Stimulated activated CD4-positive, alpha-beta T cell treated with anti-CD3 and anti-CD28 coated beads, Interleukin-12 subunit alpha, Interleukin-12 subunit beta, amount 100 ng/mL, for 4 hours (primary cell): ENCODE measurements around the gene DCAF15.

Experiments
- DNase-seq: peaks from one replicate; pipeline ENCODE4 v3.0.0-alpha.2; 2020

Gene DCAF15

DNA sequence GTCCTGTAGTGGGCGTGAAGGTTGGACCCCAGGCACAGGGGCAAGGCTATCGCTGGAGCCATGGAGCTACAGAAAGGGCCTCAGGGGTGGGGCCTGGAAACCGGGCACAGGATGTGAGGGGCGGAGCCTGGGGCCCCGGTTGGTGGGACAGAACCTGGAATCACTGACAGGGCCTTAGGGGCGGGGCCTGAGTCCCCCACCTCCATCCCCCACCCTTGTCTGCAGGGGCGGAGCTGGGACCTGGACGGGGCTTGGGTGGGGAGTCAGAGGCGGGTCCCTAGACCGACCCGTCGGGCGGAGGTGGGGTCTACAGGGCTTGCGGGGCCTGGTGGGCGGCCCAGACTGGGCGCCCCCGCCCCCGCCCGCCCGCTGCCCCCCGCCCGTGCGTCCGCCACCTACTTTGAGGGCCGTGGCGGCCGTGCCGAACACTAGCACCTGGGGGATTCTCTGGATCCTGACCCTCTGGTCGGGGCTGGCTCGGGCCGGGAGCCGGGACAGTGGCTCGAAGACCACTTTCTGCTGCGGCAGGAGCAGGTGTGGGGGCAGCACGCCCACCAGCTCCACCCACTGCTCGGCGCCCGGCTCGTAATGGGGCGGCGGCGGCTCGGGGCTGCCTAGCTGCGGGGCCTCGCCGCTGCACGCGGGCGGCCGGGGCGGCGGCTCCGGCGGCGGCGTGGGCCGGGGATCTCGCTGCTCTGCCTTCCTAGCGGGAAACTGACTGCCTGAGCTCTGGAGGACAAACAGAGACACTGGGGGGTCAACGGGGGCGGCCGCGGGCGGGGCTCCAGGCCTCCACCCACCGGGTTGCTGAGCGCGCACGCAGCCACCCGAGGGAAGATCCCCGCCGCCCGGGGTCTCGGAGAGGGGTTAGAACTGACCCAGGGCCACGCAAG lies 26.3 kb downstream of the DCAF15 start:
- DNase-seq = peak; percentile 21

DNA sequence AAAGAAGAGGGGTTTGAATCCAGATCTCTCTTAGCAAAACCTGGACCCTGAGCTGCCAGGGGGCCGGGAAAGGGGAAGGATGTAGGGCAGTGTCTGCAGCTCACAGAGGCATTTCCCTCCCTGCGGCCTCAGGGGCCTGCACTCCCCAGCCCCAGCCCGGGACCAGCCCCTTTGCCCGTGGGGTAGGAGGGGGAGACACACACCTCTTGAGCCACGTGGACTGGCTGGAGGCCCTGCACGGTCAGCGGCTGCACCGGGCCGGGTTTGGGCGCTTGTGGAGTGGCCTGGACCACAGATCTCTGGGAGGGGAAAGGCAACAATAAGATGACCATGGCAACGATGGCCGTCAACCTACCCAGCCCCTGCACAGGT lies 26.9 kb downstream of the DCAF15 start:
- no peak for DNase-seq

DNA sequence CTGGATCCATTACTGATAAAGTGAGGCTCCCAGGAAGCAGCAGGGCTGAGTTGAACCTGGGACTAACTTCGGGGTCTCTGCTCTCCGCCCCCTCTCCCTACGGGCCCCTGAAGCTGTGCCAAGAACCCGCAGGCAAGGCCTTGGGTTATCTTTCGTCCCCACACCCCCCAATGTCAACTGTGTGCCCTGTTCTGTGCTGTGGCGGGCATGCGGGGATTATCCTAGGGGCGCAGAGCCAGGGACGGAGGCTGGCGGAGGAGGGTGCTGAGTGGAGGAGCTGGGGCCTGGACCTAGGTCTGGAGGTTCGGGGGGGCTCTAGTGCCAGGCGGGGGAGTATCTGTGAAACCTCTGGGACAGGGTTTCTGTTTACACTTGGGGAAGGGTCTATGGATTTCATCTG lies 27.4 kb downstream of the DCAF15 start:
- no peak for DNase-seq

DNA sequence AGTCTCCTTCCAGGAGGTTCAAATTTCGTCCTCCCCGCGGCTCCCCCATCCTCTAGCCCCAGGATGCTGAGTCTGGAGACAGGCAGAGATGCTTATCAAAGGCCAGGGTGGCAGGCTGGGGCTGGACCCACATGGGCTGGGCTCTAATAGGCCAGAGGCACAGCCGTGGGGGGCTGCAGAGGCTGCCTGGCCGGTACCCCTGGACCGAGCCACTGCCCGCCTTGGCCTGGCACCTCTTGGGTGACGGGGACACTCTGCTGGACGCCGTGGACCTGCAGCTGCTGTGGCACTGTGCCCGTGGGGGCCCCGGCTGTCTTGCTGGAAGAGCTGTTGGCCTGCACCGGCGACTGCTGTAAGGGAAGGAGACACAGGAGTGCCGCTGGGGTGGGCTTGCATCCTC lies 28.0 kb downstream of the DCAF15 start:
- DNase-seq = no peak

DNA sequence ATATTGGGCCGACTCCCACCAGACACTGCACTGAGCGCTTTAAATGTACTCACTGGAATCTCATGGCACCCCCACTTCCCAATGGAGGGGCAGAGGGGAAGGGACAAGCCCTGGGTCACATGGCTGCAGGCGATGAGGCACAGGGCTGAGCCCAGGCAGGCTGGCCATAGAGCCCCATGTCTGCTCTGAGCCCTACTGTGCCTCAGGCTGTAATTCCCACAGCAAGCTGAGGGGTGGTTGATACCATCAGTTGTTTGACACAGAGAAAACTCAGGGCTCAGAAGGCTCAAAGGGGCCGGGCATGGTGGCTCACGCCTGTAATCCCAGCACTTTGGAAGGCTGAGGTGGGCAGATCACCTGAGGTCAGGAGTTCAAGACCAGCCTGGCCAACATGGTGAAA lies 28.7 kb downstream of the DCAF15 start:
- no peak for DNase-seq

DNA sequence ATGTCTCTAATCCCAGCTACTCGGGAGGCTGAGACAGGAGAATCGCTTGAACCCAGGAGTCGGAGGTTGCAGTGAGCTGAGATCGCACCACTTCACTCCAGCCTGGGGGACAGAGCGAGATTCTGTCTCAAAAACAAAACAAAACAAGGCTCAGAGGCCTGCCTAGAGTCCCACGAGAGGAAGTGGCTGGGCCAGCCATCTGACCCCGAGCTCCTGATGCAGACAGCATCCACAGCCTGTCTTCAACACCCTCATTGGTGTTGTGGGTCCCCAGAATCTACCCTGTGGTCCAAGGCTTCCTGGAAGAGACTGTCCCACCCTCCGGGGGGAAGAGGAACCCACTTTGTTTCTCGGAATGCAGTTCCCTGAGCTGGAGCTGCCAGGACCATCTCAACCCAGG lies 29.2 kb downstream of the DCAF15 start:
- DNase-seq = no peak

DNA sequence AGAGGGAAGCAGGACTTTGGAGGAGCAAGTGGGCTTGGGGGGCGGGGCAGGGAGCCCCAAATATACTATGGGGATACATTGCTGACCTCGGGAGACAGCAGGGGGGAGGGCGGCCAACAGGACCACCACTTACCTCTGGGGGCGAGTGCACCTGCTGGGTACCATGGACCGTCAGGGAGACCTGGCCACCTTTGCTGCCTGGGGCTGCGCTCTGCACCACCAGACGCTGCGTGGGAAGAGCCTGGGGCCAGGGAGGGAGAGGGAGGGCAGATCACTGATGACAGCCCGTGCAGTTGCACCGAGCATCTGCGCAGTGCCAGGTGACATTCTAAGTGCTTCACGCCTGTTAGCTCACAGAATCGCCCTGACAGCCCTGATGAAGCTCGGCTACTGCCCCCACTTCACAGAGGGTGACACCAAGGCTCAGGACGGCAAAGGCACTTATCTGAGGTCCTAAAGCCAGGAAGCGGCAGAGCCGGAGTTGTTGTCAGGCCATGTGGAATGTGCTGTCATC lies 29.7 kb downstream of the DCAF15 start:
- no peak for DNase-seq

DNA sequence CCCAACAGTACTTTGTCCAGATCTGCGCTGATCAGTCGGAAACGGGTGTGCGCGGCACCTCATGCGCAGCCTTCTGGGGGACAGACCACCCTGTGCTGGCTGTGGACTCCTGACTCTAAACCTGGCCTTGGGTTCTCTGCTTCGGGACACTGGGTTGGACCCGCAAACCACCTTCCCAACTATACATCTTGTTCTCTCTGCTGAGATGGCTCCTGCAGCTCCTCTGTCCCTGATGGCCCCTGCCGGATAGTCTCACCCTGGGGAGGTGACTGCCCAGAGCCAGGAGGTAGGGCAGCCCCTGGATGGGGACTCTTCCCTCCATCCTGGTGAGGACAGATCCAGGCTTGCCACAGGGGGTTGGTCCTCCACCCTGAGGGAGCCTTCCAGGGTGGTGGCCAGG lies 30.5 kb downstream of the DCAF15 start:
- no peak for DNase-seq

DNA sequence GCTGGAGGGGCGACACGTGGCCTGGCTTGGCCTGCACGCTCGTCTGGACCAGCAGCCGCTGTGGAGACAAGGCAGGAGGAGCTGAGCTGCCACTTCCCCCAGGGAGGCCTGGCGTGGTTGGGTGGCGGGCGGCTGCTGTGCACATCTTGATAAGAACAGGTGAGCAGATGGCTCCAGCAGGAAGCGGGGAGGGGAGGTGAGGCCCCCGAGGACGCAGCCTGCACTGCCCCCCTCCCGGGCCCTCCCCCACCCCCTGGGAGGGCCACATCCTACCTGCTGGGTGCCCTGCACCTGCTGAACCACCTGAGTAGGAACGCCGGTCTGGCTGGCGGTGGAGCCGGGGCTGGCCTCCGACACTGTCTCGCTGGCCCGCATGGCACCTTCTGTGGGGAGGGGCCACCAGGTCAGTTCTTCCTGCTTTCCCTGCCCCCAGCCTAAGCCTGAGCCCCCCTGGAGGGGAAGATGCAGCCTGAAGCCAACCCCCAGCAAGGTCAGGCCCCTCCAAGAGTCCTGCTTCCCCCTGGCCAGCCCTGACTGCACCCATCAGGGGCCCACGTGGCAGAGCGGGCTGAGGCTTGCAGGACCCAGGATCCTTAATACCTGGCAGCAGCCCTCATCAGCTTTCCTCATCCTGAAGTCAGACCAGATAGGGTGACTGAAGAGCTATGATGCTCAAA lies 31.0 kb downstream of the DCAF15 start:
- peak; percentile 23 for DNase-seq

DNA sequence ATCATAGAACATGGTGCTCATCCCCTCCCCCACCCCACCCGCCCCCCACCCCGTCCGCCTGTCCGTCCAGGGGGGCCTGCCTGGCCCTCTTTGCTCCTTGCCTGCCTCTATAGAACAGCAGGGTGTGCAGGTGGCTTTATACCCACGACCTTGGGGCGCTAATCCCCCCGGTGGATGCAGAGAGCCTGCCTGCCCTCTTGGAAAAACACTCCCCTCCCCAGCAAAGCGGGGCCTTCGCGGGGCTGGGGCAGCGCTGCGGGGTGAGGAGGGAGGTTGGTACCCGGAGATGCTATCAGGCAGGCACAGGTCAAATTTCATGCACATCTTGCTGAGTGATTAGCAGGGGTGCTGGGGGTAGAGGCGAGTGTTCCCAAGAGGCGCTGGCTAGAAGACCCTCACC lies 31.9 kb downstream of the DCAF15 start:
- no peak for DNase-seq

DNA sequence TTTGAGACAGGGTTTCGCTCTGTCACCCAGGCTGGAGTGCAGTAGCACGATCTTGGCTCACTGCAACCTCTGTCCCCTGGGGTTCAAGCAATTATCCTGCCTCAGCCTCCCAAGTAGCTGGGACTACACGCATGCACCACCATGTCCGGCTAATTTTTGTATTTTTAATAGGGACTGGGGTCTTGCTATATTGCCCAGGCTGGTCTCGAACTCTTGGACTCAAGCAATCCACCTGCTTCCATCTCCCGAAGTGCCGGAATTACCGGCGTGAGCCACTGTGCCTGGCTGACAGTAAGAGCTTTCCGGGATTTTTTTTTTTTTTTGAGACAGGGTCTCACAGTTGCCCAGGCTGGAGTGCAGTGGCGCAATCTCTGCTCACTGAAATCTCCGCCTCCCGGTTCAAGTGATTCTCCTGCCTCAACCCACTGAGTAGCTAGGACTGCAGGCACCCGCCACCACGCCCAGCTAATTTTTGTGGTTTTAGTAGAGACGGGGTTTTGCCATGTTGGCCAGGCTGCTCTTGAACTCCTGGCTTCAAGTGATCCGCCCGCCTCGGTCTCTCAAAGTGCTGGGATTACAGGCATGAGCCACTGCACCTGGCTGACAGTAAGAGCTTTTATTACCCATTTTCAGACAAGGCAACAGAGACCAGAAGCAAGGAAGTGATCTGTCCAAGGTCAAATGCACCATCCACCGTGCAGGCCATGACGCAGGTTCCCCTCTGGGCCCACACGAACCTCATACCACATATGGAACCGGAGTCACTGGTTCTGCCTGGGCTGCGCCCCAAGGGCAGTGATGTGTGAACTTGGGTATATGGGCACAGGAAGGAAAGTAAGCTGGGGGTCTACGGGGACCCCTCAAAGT lies 32.8 kb downstream of the DCAF15 start:
- DNase-seq = no peak

DNA sequence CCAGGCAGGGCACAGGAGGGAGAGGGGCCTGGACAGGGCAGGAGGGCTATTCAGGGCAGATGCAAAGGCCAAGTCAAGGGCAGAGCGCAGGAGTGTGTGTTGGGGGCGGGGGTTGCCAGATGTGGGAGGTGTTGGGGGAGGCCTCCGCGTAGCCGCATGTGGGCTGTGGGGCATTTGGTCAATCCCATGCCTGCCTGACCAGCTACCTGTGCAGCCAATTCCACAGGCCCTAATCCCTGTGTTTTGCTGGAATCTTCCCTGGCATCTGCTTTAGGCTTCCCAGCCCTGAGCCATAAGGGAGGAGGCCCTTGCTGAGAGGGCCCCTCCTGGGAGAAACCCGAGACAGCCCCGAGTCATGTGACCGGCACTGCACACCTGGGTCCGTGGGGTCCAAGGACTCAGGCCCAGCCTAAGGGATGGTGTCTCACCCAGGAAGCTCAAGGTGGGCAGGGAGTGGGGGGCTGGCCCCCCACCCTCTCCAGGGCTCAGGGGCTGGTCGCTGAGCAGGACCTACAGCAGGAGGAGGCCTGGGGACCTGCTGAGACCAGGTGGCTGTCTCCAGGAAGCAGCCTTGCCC lies 33.5 kb downstream of the DCAF15 start:
- no peak for DNase-seq

DNA sequence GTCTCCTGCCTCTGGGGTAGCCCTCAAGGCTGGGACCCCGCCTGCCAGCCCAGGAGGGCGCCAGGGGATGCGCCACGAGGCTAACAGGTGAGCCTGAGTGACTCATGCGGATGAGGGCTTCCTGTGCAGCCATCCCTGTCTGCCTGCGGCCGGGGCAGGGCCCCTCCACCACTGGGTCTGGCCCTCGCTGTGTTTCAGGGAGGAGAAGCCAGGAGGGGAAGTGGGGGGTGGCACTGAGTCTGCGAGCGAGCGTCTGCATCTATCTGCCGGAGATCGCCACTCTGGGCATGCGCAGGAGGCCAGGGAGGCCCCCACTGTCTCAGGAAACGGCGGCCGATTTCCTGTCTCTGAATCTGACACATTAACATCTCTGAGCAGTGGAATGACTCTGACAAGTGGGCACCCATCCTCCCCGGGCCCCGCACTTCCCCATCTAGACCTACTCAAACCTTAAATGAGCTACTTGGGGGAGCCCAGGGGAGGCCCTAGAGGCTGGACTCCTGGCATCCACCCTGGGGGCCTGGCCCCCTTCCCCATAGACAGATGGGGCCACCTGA lies 34.1 kb downstream of the DCAF15 start:
- DNase-seq = peak; percentile 98

DNA sequence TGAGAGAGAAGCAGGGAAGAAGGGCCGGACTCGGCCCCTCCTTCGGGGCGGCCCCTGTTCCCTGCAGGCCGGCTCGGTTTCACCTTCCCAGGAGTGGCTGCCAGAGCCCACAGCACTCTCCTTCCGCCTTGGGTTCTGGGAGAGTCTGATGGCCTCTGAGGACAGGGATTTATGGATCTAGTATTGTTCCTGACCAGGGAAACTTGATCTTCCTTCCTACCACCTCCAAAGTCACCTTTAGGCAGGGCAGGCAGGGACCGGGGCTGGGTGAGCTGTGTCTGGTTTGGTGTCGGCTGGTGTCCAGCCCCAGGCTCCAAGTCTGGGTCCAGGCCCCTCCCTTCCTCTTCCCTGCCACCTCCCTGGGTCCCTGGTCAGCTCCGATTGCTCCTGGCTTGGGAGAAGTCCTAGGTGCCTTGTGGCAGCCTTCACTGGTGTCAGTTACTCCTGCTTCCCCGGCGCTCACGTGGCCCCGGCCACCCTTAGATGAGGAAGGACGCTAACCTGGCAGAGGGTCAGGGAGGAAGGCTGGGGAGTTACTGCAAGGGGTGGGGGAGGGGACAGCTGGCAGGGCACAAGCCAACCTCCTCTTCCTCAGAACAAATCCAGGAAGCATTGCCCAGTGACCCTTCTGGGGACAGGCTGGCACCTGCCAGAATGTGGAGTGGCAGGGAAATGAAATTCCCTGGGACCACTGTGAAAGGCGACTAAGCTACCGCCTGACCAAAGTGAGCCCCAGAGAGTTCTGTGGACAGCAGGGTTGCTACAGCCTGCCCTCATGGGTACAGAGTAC lies 35.0 kb downstream of the DCAF15 start:
- no peak for DNase-seq

DNA sequence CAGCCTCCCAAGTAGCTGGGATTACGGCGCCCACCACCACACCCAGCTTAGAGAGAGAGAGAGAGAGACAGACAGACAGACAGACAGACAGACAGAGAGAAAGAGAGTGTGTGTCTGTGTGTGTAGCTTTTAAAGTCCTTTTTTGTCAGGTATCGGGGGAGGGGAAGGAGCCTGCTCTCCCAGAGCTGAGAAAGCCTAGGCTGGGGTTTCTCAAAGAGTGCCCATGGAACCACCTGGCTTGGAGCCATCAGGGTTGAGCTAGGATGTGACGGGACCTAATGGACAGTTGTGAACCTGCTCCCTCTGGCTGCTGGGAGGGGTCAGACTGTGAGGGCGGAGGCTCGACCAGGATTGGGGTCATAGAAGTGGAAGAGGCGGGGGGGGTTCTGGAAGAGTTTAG lies 37.2 kb downstream of the DCAF15 start:
- no peak for DNase-seq

DNA sequence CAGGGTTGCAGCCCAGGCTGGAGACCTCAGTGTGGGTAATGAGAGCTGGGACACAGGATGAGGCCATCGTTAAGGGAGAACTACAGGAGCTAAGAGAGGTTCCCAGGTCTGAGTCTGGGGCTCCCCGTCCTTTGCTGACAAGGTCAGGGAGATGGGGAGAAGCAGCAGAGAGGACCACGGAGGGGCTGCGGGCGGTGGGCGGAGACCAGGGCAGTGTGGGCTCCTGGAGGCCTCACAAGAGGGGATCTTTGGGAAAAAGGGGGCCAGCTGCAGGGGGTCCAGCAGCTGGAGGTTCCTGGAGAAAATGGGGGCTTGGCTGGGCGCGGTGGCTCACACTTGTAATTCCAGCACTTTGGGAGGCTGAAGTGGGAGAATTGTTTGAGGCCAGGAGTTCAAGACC lies 37.8 kb downstream of the DCAF15 start:
- DNase-seq = no peak

DNA sequence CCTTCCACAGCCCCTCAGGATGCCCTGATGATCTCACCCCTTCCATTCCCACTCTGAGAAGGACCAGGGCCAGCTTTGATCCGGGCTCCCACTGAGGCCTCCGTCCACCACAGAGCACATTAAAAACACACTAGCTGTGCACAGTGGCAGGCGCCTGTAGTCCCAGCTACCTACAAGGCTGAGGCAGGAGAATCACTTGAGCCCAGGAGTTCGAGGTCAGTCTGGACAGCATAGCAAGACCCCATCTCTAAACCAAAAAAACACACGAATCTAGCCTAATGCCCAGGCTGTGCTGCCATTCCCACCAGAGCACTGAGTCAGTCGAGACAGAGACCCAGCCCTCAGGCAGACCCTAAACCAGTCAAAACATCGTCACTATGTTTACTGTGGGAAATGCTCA lies 39.7 kb downstream of the DCAF15 start:
- no peak for DNase-seq

DNA sequence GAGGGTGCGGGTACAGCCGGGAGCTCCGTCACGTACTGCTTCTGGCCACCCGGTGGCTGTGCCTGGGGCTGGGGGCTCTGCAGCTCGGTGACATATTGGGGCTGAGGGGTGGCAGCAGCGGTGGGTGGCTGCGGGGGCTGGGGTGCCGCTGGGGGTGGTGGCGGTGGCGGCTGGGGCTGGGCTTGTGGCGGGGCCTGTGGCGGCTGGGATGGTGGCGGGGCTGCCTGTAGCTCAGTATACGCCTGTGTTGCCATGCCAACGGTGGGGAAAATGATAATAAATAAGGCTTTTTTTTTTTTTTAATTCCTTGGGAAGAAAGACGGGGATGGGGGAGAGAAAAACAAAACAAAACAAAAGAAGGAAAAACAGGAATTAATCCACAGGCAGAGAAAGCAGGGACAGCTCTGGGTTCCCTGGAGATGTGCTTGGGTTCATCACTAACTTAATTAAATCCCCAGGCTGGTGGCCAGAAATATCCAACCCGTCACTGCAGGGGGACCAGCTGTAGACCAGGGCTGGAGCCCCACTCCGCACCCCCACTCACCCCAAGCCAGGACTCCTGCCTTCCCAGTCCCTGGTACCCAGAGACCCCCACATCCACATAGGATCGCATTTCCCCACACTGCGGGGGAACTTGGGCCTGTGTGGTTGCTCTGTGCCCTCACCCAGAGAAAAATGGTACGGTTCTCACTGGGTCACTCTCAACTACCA lies 41.4 kb downstream of the DCAF15 start:
- no peak for DNase-seq

DNA sequence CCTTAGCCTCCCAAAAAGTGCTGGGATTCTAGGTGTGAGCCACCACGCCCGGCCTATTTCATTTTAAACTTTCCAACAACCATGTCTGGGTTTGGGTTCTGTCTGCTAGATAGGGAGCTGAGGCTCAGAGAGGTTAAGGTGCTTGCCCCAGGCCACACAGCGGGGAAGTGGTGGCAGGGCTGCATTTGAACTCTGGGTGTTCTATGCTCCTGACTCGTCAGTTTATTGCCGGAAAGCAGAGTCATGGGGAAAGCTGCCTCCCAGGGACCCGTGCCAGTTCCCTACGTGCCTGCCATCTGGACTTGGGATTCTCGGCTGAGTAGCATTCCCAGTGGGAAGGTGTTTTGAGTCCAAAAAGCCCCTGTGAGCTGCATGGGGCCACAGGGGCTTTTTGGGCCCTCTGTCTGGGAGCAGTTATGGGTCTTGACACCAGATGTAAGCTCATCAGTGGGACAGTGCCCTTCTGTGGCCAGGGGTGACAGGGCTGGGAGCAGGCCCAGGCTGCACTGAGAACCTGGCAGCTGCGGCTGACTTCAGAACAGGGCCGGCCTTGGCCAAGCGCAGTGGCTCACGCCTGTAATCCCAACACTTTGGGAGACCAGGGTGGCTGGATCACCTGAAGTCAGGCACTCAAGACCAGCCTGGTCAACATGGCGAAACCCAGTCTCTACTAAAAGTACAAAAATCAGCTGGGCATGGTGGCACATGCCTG lies 42.9 kb downstream of the DCAF15 start:
- DNase-seq = no peak
